Endodermal cell (in vitro differentiated cells): Measurements from ENCODE around the gene ERBB4. TPM values are rescaled to one million over a fixed set of nuclear protein-coding genes. Genes with fewer than 3 reads are reported as not detected.
"Not testable (repeated sequence)": the region's sequence is repeated elsewhere in the genome, so short reads cannot be mapped to it uniquely, and the experiment has no call there.

Experiments
- DNase-seq: peaks from one replicate; pipeline ENCODE4 v3.0.0-alpha.2; 2017
- H3K27ac ChIP-seq: 2 replicates; pipeline ENCODE4 v1.5.1; 2013; ENCODE audit warnings: mild to moderate bottlenecking, low read depth, low read length, moderate library complexity
- H3K27me3 ChIP-seq: 2 replicates; pipeline ENCODE4 v1.6.1; 2013; ENCODE audit warnings: mild to moderate bottlenecking, low read length, moderate library complexity; ENCODE audit not compliant: insufficient read depth, control insufficient read depth, poor library complexity, severe bottlenecking
- H3K36me3 ChIP-seq: 2 replicates; pipeline ENCODE4 v1.7.0; 2013; ENCODE audit warnings: mild to moderate bottlenecking, low read length, moderate library complexity; ENCODE audit not compliant: control insufficient read depth, insufficient read depth
- H3K4me1 ChIP-seq: one replicate; pipeline ENCODE4 v1.7.0; 2013; ENCODE audit warnings: low read length; ENCODE audit not compliant: control insufficient read depth, insufficient read depth
- H3K4me3 ChIP-seq: 2 replicates; pipeline ENCODE4 v1.5.1; 2013; ENCODE audit warnings: mild to moderate bottlenecking, low read length, moderate library complexity
- H3K9ac ChIP-seq: 2 replicates; pipeline ENCODE4 v1.6.1; 2013; ENCODE audit warnings: mild to moderate bottlenecking, low read length, moderate library complexity; ENCODE audit not compliant: poor library complexity, severe bottlenecking; ENCODE audit errors: extremely low read depth
- H3K9me3 ChIP-seq: 2 replicates; pipeline ENCODE4 v1.6.1; 2013; ENCODE audit warnings: mild to moderate bottlenecking, low read length, moderate library complexity; ENCODE audit not compliant: control insufficient read depth
- H3K27ac Mint-ChIP-seq: 2 replicates; pipeline ENCODE4 v1.8.0; 2020; ENCODE audit warnings: mixed read lengths
- H3K27me3 Mint-ChIP-seq: 2 replicates; pipeline ENCODE4 v1.8.0; 2021; ENCODE audit warnings: mild to moderate bottlenecking, mixed read lengths; ENCODE audit not compliant: insufficient read depth
- H3K36me3 Mint-ChIP-seq: 2 replicates; pipeline ENCODE4 v1.8.0; 2020; ENCODE audit warnings: low read depth, mixed read lengths
- H3K4me1 Mint-ChIP-seq: 2 replicates; pipeline ENCODE4 v1.8.0; 2020; ENCODE audit warnings: mixed read lengths
- H3K4me3 Mint-ChIP-seq: 2 replicates; pipeline ENCODE4 v1.8.0; 2020; ENCODE audit warnings: mild to moderate bottlenecking, moderate library complexity, mixed read lengths
- H3K9me3 Mint-ChIP-seq: 2 replicates; pipeline ENCODE4 v1.8.0; 2020; ENCODE audit warnings: mild to moderate bottlenecking, mixed read lengths
- CTCF ChIP-seq: fragments of 200-600 bp; sonication (generic); conservative IDR thresholded peaks from 2 replicates; pipeline ENCODE4 v1.5.0; 2021; ENCODE audit warnings: antibody characterized with exemption, mild to moderate bottlenecking
- WGBS, 2 experiments: methylation state at CpG; one replicate each; pipeline versions ENCODE4 v1.1.5 to v1.1.7; 2013; ENCODE audit warnings: missing lambda C conversion rate in 2 of 2, mixed read lengths in 1 of 2; ENCODE audit not compliant: insufficient coverage in 1 of 2, insufficient read length in 1 of 2; 5-methylcytosine and 5-hydroxymethylcytosine counted together
- total RNA-seq, 2 donors: library from RNA; stranded (reverse); fragmentation: NEBNext Ultra II Directional in 1 of 2; extraction: Animal tissue kit (Norgen Biotek cat#: 25700) in 1 of 2; gene quantifications; 2 replicates in 1 of 2; 3 replicates in 1 of 2; pipeline ENCODE4 v1.2.1, GENCODE V29; 2021

ERBB4 gene
- total RNA-seq, 2 donors from 2014 or later, result 154 to 158 TPM

- Mint-ChIP-seq H3K27ac (no peak overlapping the region), H3K27me3 (no peaks in the 10 kb centered on the region), H3K4me1 (peaks cover 14% of the 10 kb centered on the region), H3K36me3 (no peaks in the 10 kb centered on the region), H3K9me3 (no peaks in the 10 kb centered on the region), H3K4me3 (no peak overlapping the region)
- H3K4me3 ChIP-seq, result no peak overlapping the region
- H3K9me3 ChIP-seq, result peaks cover 4% of the 10 kb centered on the region
- no peak for DNase-seq
- H3K9ac ChIP-seq, result no peak overlapping the region
- peaks cover 4% of the 10 kb centered on the region for H3K4me1 ChIP-seq
- H3K27me3 ChIP-seq, result no peaks in the 10 kb centered on the region
- H3K27ac ChIP-seq, result peak overlapping the region; percentile 78
- TF ChIP-seq CTCF, result no peak
- 63 to 86% methylated on average over 1 to 3 of the region's 3 CpGs for WGBS, 2 experiments
- H3K36me3 ChIP-seq, result no peaks in the 10 kb centered on the region
Observed at GRCh38 chr2:211599146-211599545, 939.5 kb downstream of the ERBB4 start.

GRCh38 chr2:211598238-211598637 lies 940.4 kb downstream of the ERBB4 start:
- Histone ChIP-seq H3K36me3 (no peaks in the 10 kb centered on the region), H3K4me3 (no peak overlapping the region), H3K4me1 (peaks cover 4% of the 10 kb centered on the region), H3K27ac (no peak overlapping the region), H3K9me3 (no peaks in the 10 kb centered on the region), H3K9ac (no peak overlapping the region), H3K27me3 (no peaks in the 10 kb centered on the region)
- no peak for DNase-seq
- peaks cover 23% of the 10 kb centered on the region for H3K4me1 Mint-ChIP-seq
- TF ChIP-seq CTCF, result no peak
- H3K9me3 Mint-ChIP-seq, result no peaks in the 10 kb centered on the region
- H3K4me3 Mint-ChIP-seq, result no peak overlapping the region
- 71 to 85% methylated on average over 2 of the region's 2 CpGs for WGBS, 2 experiments
- H3K27me3 Mint-ChIP-seq, result no peaks in the 10 kb centered on the region
- no peaks in the 10 kb centered on the region for H3K36me3 Mint-ChIP-seq
- no peak overlapping the region for H3K27ac Mint-ChIP-seq

- Histone ChIP-seq H3K4me3 (peak overlapping the region; percentile 79), H3K9ac (peak overlapping the region; percentile 42), H3K27ac (peak overlapping the region; percentile 50)
- not testable (repeated sequence) for H3K27me3 Mint-ChIP-seq, H3K4me1 ChIP-seq, H3K36me3 ChIP-seq, DNase-seq, H3K9me3 ChIP-seq, H3K27me3 ChIP-seq
- Mint-ChIP-seq H3K27ac (peak overlapping the region; percentile 95), H3K4me3 (peak overlapping the region; percentile 83), H3K4me1 (peaks cover 22% of the 10 kb centered on the region), H3K9me3 (peaks cover 10% of the 10 kb centered on the region), H3K36me3 (peaks cover 21% of the 10 kb centered on the region)
- 57 to 79% methylated on average over 3 to 12 of the region's 12 CpGs for WGBS, 2 experiments
Observed at GRCh38 chr2:211592006-211592405, 946.6 kb downstream of the ERBB4 start.

- Histone ChIP-seq H3K27me3 (no peaks in the 10 kb centered on the region), H3K9ac (peak overlapping the region; percentile 42), H3K4me1 (no peaks in the 10 kb centered on the region), H3K9me3 (no peaks in the 10 kb centered on the region), H3K4me3 (peak overlapping the region; percentile 79), H3K27ac (peak overlapping the region; percentile 22), H3K36me3 (no peaks in the 10 kb centered on the region)
- no peaks in the 10 kb centered on the region for H3K27me3 Mint-ChIP-seq
- DNase-seq, result no peak
- peaks cover 10% of the 10 kb centered on the region for H3K9me3 Mint-ChIP-seq
- 85 to 94% methylated on average over 2 of the region's 2 CpGs for WGBS, 2 experiments
- peaks cover 22% of the 10 kb centered on the region for H3K4me1 Mint-ChIP-seq
- peak overlapping the region; percentile 95 for H3K27ac Mint-ChIP-seq
- H3K36me3 Mint-ChIP-seq, result peaks cover 27% of the 10 kb centered on the region
- no peak for TF ChIP-seq CTCF
- peak overlapping the region; percentile 83 for H3K4me3 Mint-ChIP-seq
Observed at GRCh38 chr2:211591426-211591825, 947.2 kb downstream of the ERBB4 start.
